GM12874 (cell line): ENCODE measurements around the gene KCNE3.
A peak's percentile ranks its signal among the peaks of the same experiment; 100 is the strongest.

ENCODE experiments used
- CTCF ChIP-seq: IDR thresholded peaks from 2 replicates; pipeline ENCODE4 v1.5.1; 2011; ENCODE audit warnings: low read depth, mild to moderate bottlenecking, control low read depth, low read length, moderate library complexity; ENCODE audit not compliant: insufficient read depth

KCNE3 gene

GRCh38 chr11:74449369-74449931, 17.9 kb downstream of the KCNE3 start:
- peak; percentile 69 for TF ChIP-seq CTCF

GRCh38 chr11:74447720-74448119, 19.6 kb downstream of the KCNE3 start:
- TF ChIP-seq CTCF: no peak

- no peak for TF ChIP-seq CTCF
These were observed 20.8 kb downstream of the KCNE3 start for GRCh38 chr11:74446532-74446938.

GRCh38 chr11:74444173-74444826, 23.0 kb downstream of the KCNE3 start:
- TF ChIP-seq CTCF: no peak

GRCh38 chr11:74443071-74443864, 24.1 kb downstream of the KCNE3 start:
- no peak for TF ChIP-seq CTCF

GRCh38 chr11:74442636-74443035, 24.7 kb downstream of the KCNE3 start:
- no peak for TF ChIP-seq CTCF

- TF ChIP-seq CTCF: no peak
These were observed 28.7 kb downstream of the KCNE3 start for GRCh38 chr11:74438681-74439080.
